OCI-LY7 (cell line): Measurements from ENCODE around the gene BLMH. TPM values are rescaled to one million over a fixed set of nuclear protein-coding genes. Genes with fewer than 3 reads are reported as not detected.

ENCODE experiments used
- BruUV-seq: library from RNA; stranded (reverse); fragments of 400-500 nt; replicated peaks from 2 replicates; lab custom pipeline; 2021; lab: Mats Ljungman, UMichigan
- CTCF ChIA-PET: fragments of 300-600 bp; sonication (Branson Sonifier 250); formaldehyde crosslinking; loops from one replicate; lab custom pipeline; 2022; ENCODE audit warnings: antibody characterized with exemption; ENCODE audit not compliant: unreplicated experiment; lab: Charles Lee
- POLR2A ChIA-PET: fragments of 300-600 bp; sonication (Branson Sonifier 250); formaldehyde crosslinking; loops from one replicate; lab custom pipeline; 2022; ENCODE audit warnings: antibody characterized with exemption; lab: Charles Lee
- DNase-seq: peaks from one replicate; pipeline ENCODE4 v3.0.0-alpha.2; 2015; ENCODE audit warnings: low spot score
- H2AFZ ChIP-seq: fragments of 200-600 bp; sonication (generic), shearing (Covaris generic); 2 replicates; pipeline ENCODE4 v1.6.1; 2014; ENCODE audit warnings: mild to moderate bottlenecking, antibody characterized with exemption, low read length, moderate library complexity
- H3K27ac ChIP-seq: fragments of 200-600 bp; sonication (generic); 2 replicates; pipeline ENCODE4 v1.5.1; 2014; ENCODE audit warnings: mixed run types, low read depth, mild to moderate bottlenecking, moderate library complexity, low read length, inconsistent platforms; ENCODE audit not compliant: poor library complexity, severe bottlenecking
- H3K36me3 ChIP-seq: fragments of 200-600 bp; sonication (generic); 2 replicates; pipeline ENCODE4 v1.6.1; 2014; ENCODE audit warnings: mild to moderate bottlenecking, antibody characterized with exemption, low read length, moderate library complexity, mixed read lengths; ENCODE audit not compliant: insufficient read depth
- H3K4me1 ChIP-seq: fragments of 200-600 bp; sonication (generic); 2 replicates; pipeline ENCODE4 v1.5.1; 2014; ENCODE audit warnings: mild to moderate bottlenecking, low read length; ENCODE audit not compliant: insufficient read depth, poor library complexity, severe bottlenecking
- H3K4me2 ChIP-seq: fragments of 200-600 bp; sonication (generic); 2 replicates; pipeline ENCODE4 v1.6.1; 2014; ENCODE audit warnings: mild to moderate bottlenecking, low read length
- H3K4me3 ChIP-seq: fragments of 200-600 bp; sonication (generic); 2 replicates; pipeline ENCODE4 v1.5.1; 2014; ENCODE audit warnings: mild to moderate bottlenecking, low read depth, low read length; ENCODE audit not compliant: poor library complexity, severe bottlenecking
- H3K79me2 ChIP-seq: fragments of 200-600 bp; sonication (generic); 2 replicates; pipeline ENCODE4 v1.6.1; 2016; ENCODE audit warnings: low read depth, mild to moderate bottlenecking, low read length, moderate library complexity, mixed read lengths; ENCODE audit not compliant: insufficient read depth
- H3K9me2 ChIP-seq: fragments of 200-600 bp; sonication (generic); 2 replicates; pipeline ENCODE4 v1.6.1; 2016; ENCODE audit warnings: mild to moderate bottlenecking, low read length, mixed read lengths; ENCODE audit not compliant: insufficient read depth
- H3K9me3 ChIP-seq: fragments of 200-600 bp; sonication (generic); 2 replicates; pipeline ENCODE4 v1.6.1; 2014; ENCODE audit warnings: mild to moderate bottlenecking, mixed run types, low read length, mixed read lengths
- H4K20me1 ChIP-seq: fragments of 200-600 bp; sonication (generic); 2 replicates; pipeline ENCODE4 v1.6.1; 2014; ENCODE audit warnings: mild to moderate bottlenecking, antibody characterized with exemption, low read length, moderate library complexity, mixed read lengths; ENCODE audit not compliant: insufficient read depth
- EZH2phosphoT487 ChIP-seq: fragments of 200-600 bp; sonication (generic); IDR thresholded peaks from 2 replicates; pipeline ENCODE4 v1.6.1; 2018; ENCODE audit warnings: low read depth, borderline replicate concordance, mild to moderate bottlenecking, mixed run types, antibody characterized with exemption, low read length, moderate library complexity, mixed read lengths
- intact Hi-C: fragments of 100-400 bp; cut with micrococcal nuclease; formaldehyde crosslinking; loops from one replicate; pipeline ENCODE4 v1.10.0; 2022; ENCODE audit not compliant: unreplicated experiment
- total RNA-seq, 2 experiments: library from RNA; depleted of rRNA in 1 of 2; stranded (reverse); fragments of >200 nt in 1 of 2; shearing (Covaris generic) in 1 of 2; gene quantifications; 2 replicates each; pipeline ENCODE4 v1.2.3, GENCODE V29; 2014 to 2022
- TF ChIP-seq, protein P1 (sequence below): fragments of 200-600 bp; sonication (generic); conservative IDR thresholded peaks from 2 replicates; pipeline ENCODE4 v1.5.1; 2014; ENCODE audit warnings: mild to moderate bottlenecking, antibody characterized with exemption, low read length, moderate library complexity, mixed read lengths

The BLMH gene
- total RNA-seq, 2 experiments from 2014 or later: 35.0 to 65.7 TPM

DNA sequence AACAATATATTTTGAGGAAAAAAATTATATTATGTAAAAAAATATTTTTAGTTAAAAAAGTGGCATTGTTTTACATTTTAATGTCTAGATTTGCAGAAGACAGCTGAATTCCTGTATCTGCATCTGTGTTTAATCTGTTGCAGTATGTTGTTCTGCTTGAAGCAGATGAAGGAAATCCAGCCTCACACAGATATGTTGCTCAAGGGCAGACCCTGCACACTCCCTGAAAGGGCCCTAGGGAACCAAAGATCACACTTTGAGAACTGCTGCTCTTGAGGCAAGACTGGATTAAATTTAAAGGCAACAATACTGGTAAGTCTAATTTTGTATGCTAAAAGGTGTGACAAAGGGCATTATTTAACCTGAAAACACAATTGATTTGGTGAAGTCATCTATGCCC lies 39.8 kb downstream of the BLMH start:
- Histone ChIP-seq H3K4me2 (no peak overlapping the region), H3K9me2 (no peaks in the 10 kb centered on the region), H3K4me3 (no peak overlapping the region), H3K9me3 (no peaks in the 10 kb centered on the region), H3K27ac (no peak overlapping the region), H4K20me1 (no peaks in the 10 kb centered on the region), H3K4me1 (no peaks in the 10 kb centered on the region), H3K79me2 (no peaks in the 10 kb centered on the region), H2AFZ (no peak overlapping the region), H3K36me3 (peaks cover 76% of the 10 kb centered on the region)
- ChIA-PET CTCF (no interaction called here), POLR2A (no interaction called here)
- intact Hi-C loops: no loop called here
- DNase-seq: no peak
- TF ChIP-seq, protein P1, sequence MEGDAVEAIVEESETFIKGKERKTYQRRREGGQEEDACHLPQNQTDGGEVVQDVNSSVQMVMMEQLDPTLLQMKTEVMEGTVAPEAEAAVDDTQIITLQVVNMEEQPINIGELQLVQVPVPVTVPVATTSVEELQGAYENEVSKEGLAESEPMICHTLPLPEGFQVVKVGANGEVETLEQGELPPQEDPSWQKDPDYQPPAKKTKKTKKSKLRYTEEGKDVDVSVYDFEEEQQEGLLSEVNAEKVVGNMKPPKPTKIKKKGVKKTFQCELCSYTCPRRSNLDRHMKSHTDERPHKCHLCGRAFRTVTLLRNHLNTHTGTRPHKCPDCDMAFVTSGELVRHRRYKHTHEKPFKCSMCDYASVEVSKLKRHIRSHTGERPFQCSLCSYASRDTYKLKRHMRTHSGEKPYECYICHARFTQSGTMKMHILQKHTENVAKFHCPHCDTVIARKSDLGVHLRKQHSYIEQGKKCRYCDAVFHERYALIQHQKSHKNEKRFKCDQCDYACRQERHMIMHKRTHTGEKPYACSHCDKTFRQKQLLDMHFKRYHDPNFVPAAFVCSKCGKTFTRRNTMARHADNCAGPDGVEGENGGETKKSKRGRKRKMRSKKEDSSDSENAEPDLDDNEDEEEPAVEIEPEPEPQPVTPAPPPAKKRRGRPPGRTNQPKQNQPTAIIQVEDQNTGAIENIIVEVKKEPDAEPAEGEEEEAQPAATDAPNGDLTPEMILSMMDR: no peak
- BruUV-seq: no TSS peak

DNA sequence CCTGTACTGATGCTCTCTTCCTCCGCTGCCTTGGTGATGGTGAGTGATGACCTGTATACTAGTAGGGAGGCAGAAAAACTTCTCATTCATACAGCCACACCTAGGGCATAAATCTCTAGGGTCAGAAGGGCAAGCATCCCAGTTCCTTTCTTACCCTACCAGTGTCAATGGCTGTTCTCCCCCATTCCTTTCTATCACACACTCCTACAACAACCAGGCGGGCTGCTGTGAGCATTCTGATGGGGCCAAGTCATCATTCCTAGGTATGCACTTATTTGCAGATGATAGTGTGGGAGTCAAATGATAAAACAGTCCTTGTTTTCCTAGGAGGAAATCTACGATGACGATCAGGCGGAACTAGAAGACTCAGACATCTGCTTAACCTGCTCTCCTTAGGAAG lies 42.3 kb downstream of the BLMH start:
- BruUV-seq: no TSS peak
- Histone ChIP-seq H3K27ac (no peak overlapping the region), H2AFZ (no peak overlapping the region), H3K4me2 (no peak overlapping the region), H3K9me2 (no peaks in the 10 kb centered on the region), H3K79me2 (no peaks in the 10 kb centered on the region), H4K20me1 (no peaks in the 10 kb centered on the region), H3K36me3 (peaks cover 71% of the 10 kb centered on the region), H3K4me3 (no peak overlapping the region), H3K4me1 (no peaks in the 10 kb centered on the region), H3K9me3 (no peaks in the 10 kb centered on the region)
- ChIA-PET POLR2A (no interaction called here), CTCF (no interaction called here)
- intact Hi-C loops: no loop called here
- TF ChIP-seq, protein P1: no peak
- no peak for TF ChIP-seq EZH2phosphoT487
- DNase-seq: no peak

DNA sequence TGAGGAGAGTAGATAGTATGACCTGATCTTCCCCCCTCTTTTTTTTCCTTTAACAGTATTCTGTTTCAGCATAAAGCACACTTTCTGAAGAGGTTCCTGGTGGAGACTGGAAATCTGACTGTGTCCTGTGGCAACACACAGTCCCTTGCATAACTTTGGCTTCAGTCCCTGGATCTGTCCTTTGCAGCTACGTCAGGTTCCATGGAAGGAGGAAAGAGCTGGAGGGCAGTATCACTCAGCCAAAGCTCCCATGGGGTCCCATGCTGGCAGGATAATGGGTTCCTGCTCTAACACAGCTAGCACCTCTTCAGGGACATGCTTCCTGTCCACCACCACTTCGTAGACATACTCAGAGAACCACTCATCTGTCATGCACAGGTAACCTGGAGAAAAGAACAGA lies 43.0 kb downstream of the BLMH start:
- no peaks in the 10 kb centered on the region for H3K9me3 ChIP-seq
- intact Hi-C loops: no loop called here
- TF ChIP-seq, protein P1: no peak
- TF ChIP-seq EZH2phosphoT487: no peak
- H3K4me2 ChIP-seq: no peak overlapping the region
- no peak overlapping the region for H2AFZ ChIP-seq
- no peaks in the 10 kb centered on the region for H3K79me2 ChIP-seq
- H3K4me3 ChIP-seq: no peak overlapping the region
- ChIA-PET POLR2A (interaction anchor here (0.7 kb wide), 1 partner anchor 125 kb away, joined by 3 read pairs; no protein-coding TSS in a partner anchor), CTCF (no interaction called here)
- H4K20me1 ChIP-seq: no peaks in the 10 kb centered on the region
- no TSS peak for BruUV-seq
- H3K9me2 ChIP-seq: no peaks in the 10 kb centered on the region
- peaks cover 67% of the 10 kb centered on the region for H3K36me3 ChIP-seq
- no peaks in the 10 kb centered on the region for H3K4me1 ChIP-seq
- no peak overlapping the region for H3K27ac ChIP-seq
- no peak for DNase-seq
